ENCODE data around the gene RABAC1.

Gene RABAC1

GRCh38 chr19:41932259-41932719 lies 26.8 kb downstream of the RABAC1 start:
- H3K27ac Mint-ChIP-seq: no peak overlapping the region
- peaks cover 29% of the 10 kb centered on the region for H3K27me3 Mint-ChIP-seq (ENCODE audit: low read depth)
- no peak overlapping the region for H3K4me3 Mint-ChIP-seq
- H3K9me3 Mint-ChIP-seq: no peaks in the 10 kb centered on the region
- H3K36me3 Mint-ChIP-seq (ENCODE audit: low read depth): peaks cover 4% of the 10 kb centered on the region
- peaks cover 41% of the 10 kb centered on the region for H3K4me1 Mint-ChIP-seq (ENCODE audit: low read depth)

GRCh38 chr19:41930926-41931592 lies 28.1 kb downstream of the RABAC1 start:
- H3K36me3 Mint-ChIP-seq (ENCODE audit: low read depth): peaks cover 4% of the 10 kb centered on the region
- no peak overlapping the region for H3K4me3 Mint-ChIP-seq
- H3K27ac Mint-ChIP-seq: no peak overlapping the region
- peaks cover 36% of the 10 kb centered on the region for H3K4me1 Mint-ChIP-seq (ENCODE audit: low read depth)
- H3K9me3 Mint-ChIP-seq: no peaks in the 10 kb centered on the region
- H3K27me3 Mint-ChIP-seq (ENCODE audit: low read depth): peaks cover 21% of the 10 kb centered on the region

- Mint-ChIP-seq H3K27ac (no peak overlapping the region), H3K27me3 (ENCODE audit: low read depth) (peaks cover 17% of the 10 kb centered on the region), H3K4me1 (ENCODE audit: low read depth) (peaks cover 34% of the 10 kb centered on the region)
Measured at GRCh38 chr19:41930322-41930722, 28.8 kb downstream of the RABAC1 start.

GRCh38 chr19:41929536-41930071 lies 29.5 kb downstream of the RABAC1 start:
- peaks cover 11% of the 10 kb centered on the region for H3K27me3 Mint-ChIP-seq (ENCODE audit: low read depth)
- peak overlapping the region; percentile 70 for H3K27ac Mint-ChIP-seq
- H3K4me1 Mint-ChIP-seq (ENCODE audit: low read depth): peaks cover 29% of the 10 kb centered on the region
- H3K36me3 Mint-ChIP-seq (ENCODE audit: low read depth): peaks cover 4% of the 10 kb centered on the region
- peak overlapping the region; percentile 89 for H3K4me3 Mint-ChIP-seq
- no peaks in the 10 kb centered on the region for H3K9me3 Mint-ChIP-seq

More at GRCh38 chr19:41930322-41930722, 28.8 kb downstream of the RABAC1 start:
- H3K4me3 Mint-ChIP-seq: peak overlapping the region; percentile 38
- no peaks in the 10 kb centered on the region for H3K9me3 Mint-ChIP-seq
- peaks cover 4% of the 10 kb centered on the region for H3K36me3 Mint-ChIP-seq (ENCODE audit: low read depth)

GRCh38 chr19:41928754-41929535 lies 30.2 kb downstream of the RABAC1 start:
- Mint-ChIP-seq H3K27me3 (ENCODE audit: low read depth) (peaks cover 11% of the 10 kb centered on the region), H3K9me3 (no peaks in the 10 kb centered on the region), H3K36me3 (ENCODE audit: low read depth) (peaks cover 4% of the 10 kb centered on the region), H3K27ac (peak overlapping the region; percentile 70), H3K4me1 (ENCODE audit: low read depth) (peaks cover 24% of the 10 kb centered on the region), H3K4me3 (peak overlapping the region; percentile 89)

GRCh38 chr19:41928221-41928683 lies 30.9 kb downstream of the RABAC1 start, which contains the start of gene ERFL:
ERFL (minus strand) TSS chr19:41928449; CDS start chr19:41912919, 15,530 bp downstream.
- H3K9me3 Mint-ChIP-seq: no peaks in the 10 kb centered on the region
- H3K27ac Mint-ChIP-seq: peak within 1 kb of the TSS; percentile 73
- peaks cover 7% of the 10 kb centered on the region for H3K27me3 Mint-ChIP-seq (ENCODE audit: low read depth)
- peaks cover 21% of the 10 kb centered on the region for H3K4me1 Mint-ChIP-seq (ENCODE audit: low read depth)
- H3K36me3 Mint-ChIP-seq (ENCODE audit: low read depth): peaks cover 4% of the 10 kb centered on the region
- peak within 1 kb of the TSS; percentile 89 for H3K4me3 Mint-ChIP-seq

GRCh38 chr19:41927497-41928192 lies 31.5 kb downstream of the RABAC1 start:
- H3K36me3 Mint-ChIP-seq (ENCODE audit: low read depth): peaks cover 4% of the 10 kb centered on the region
- peaks cover 8% of the 10 kb centered on the region for H3K27me3 Mint-ChIP-seq (ENCODE audit: low read depth)
- no peaks in the 10 kb centered on the region for H3K9me3 Mint-ChIP-seq
- H3K4me1 Mint-ChIP-seq (ENCODE audit: low read depth): peaks cover 24% of the 10 kb centered on the region
- no peak overlapping the region for H3K27ac Mint-ChIP-seq
- H3K4me3 Mint-ChIP-seq: peak overlapping the region; percentile 84

- Mint-ChIP-seq H3K4me3 (no peak overlapping the region), H3K27me3 (ENCODE audit: low read depth) (peaks cover 11% of the 10 kb centered on the region)
Measured at GRCh38 chr19:41926763-41927496, 32.2 kb downstream of the RABAC1 start.

GRCh38 chr19:41926028-41926762 lies 32.9 kb downstream of the RABAC1 start:
- Mint-ChIP-seq H3K27me3 (ENCODE audit: low read depth) (peaks cover 15% of the 10 kb centered on the region), H3K27ac (no peak overlapping the region), H3K36me3 (ENCODE audit: low read depth) (peaks cover 4% of the 10 kb centered on the region), H3K4me3 (no peak overlapping the region), H3K9me3 (no peaks in the 10 kb centered on the region), H3K4me1 (ENCODE audit: low read depth) (peaks cover 30% of the 10 kb centered on the region)

More at GRCh38 chr19:41926763-41927496, 32.2 kb downstream of the RABAC1 start:
- Mint-ChIP-seq H3K9me3 (no peaks in the 10 kb centered on the region), H3K27ac (no peak overlapping the region), H3K36me3 (ENCODE audit: low read depth) (peaks cover 4% of the 10 kb centered on the region), H3K4me1 (ENCODE audit: low read depth) (peaks cover 28% of the 10 kb centered on the region)

GRCh38 chr19:41925208-41926003 lies 33.7 kb downstream of the RABAC1 start:
- H3K9me3 Mint-ChIP-seq: no peaks in the 10 kb centered on the region
- peaks cover 4% of the 10 kb centered on the region for H3K36me3 Mint-ChIP-seq (ENCODE audit: low read depth)

GRCh38 chr19:41924151-41925145 lies 34.7 kb downstream of the RABAC1 start:
- Mint-ChIP-seq H3K27ac (no peak overlapping the region), H3K36me3 (ENCODE audit: low read depth) (peaks cover 4% of the 10 kb centered on the region), H3K9me3 (no peaks in the 10 kb centered on the region), H3K27me3 (ENCODE audit: low read depth) (peaks cover 16% of the 10 kb centered on the region), H3K4me3 (no peak overlapping the region), H3K4me1 (ENCODE audit: low read depth) (peaks cover 18% of the 10 kb centered on the region)

More at GRCh38 chr19:41925208-41926003, 33.7 kb downstream of the RABAC1 start:
- Mint-ChIP-seq H3K27ac (no peak overlapping the region), H3K27me3 (ENCODE audit: low read depth) (peaks cover 16% of the 10 kb centered on the region), H3K4me3 (no peak overlapping the region), H3K4me1 (ENCODE audit: low read depth) (peaks cover 27% of the 10 kb centered on the region)

All from T-helper 1 cell treated with Interleukin-12 subunit alpha and Interleukin-12 subunit beta and Interleukin-4 antibody, amounts not matched to agents 30 μg/mL and 1 μg/mL, for 36 hours (primary cell).